Glomerular visceral epithelial cell (primary cell): ENCODE results near the gene BRI3BP.
"Not testable (repeated sequence)": the region's sequence is repeated elsewhere in the genome, so short reads cannot be mapped to it uniquely, and the experiment has no call there.

Source experiments
- DNase-seq: peaks from one replicate; pipeline ENCODE4 v3.0.0-alpha.2; 2016; ENCODE audit errors: extremely low spot score

Gene BRI3BP

DNA sequence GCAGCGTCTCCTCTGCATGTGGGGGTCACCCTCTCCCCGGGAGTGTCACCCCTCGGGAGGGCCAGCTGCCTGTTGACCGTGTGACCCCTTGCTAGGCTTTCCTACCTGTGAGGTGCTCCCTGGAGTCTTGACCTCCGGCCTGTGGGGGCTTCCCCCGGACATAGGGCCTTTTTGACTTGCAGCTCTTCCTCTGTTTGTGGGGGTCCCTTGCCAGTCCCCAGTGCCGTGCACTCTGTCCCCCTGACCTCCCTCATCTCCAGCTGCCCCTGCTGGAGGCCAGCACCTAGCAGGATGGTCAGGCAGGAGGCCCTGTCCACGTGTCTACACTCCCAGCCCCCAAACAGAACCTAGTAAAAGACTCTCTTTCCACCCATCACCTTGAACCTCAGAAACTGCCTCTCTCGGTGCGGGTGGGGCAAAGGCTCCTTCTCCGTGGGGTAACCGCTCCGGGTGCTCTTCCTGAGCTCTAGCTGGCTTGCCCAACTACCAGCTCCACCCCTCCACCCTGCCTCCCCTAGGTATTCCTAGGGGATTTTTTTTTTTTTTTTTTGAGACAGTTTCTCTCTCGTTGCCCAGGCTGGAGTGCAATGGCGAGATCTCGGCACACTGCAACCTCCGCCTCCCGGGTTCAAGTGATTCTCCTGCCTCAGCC lies 72.6 kb downstream of the BRI3BP start:
- DNase-seq, result no peak

GRCh38 chr12:125068391-125068790 lies 74.9 kb downstream of the BRI3BP start:
- no peak for DNase-seq

GRCh38 chr12:125069616-125070015 lies 76.2 kb downstream of the BRI3BP start:
- no peak for DNase-seq

DNA sequence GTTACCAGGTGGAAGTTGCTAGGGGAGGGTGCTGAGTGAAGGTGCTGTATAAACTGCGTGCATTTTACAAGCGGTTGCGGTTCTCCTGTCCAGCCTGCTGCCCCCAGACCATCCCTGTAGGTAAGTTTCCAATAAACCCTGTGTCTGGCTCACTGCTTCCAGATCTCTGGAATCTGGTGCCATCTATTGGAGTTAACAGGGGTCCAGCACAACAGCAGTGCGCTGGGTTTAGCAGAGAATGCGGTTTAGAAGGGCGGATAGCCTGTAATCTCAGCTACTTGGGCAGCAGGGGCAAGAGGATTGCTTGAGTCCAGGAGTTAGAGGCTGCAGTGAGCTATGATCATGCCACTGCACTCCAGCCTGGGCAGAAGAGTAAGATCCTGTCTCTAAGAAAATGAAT lies 76.7 kb downstream of the BRI3BP start:
- DNase-seq, result no peak

DNA sequence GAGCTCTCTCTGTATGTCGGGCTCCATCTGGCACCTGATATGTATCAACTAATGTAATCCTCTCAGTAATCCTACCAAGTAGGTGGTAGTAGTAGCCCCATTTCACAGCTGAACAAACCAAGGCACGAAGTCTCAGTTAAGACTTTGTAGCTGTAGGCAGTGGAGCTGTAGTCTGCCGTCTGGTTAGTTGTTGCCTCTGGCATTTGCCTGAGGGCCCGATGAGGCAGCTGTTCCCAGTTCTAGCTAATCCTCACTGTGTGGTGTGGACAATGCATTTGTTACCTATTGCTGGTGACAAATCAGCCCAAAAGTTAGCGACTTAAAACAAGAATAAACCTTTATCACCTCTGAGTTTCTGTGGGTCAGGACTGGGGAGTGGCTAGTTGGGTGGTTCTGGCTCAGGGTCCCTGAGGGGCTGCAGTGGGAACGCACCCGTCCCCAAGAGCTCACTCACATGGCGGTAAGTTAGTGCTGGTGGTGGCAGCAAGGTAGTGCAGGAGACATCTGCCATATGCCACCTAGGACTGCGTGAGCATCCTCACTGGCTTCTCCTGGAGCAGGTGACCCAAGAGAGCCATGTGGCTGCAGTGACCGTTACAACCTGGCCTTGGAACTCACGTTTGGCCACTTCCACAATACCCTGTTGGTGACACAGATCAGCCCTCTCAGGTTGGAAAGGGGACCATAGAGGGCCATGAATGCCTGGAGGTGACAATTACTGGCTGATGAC lies 77.4 kb downstream of the BRI3BP start:
- DNase-seq, result no peak

DNA sequence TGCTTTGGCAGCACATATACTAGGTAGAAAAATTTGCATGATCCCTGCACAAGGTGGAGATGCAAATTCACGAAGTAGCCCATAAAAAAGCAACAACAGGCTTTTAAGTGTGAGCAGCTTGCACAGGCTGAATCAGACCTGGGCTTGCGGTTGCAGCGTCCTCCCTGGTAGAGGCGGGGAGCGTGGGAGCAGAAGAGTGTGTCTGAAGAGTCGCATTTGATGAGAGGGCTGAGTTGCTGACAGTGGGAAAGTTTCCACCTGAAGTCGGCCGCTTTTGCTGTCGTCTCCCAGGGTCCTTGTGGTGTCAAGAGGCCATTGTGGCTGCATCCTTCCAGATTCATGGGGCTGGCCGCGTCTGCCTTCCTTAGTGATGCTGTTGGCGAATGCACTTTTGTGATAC lies 78.0 kb downstream of the BRI3BP start:
- no peak for DNase-seq

- DNase-seq, result no peak
Observed at GRCh38 chr12:125072496-125072895, 79.1 kb downstream of the BRI3BP start.

GRCh38 chr12:125074294-125074693 lies 80.8 kb downstream of the BRI3BP start:
- DNase-seq, result not testable (repeated sequence)

DNA sequence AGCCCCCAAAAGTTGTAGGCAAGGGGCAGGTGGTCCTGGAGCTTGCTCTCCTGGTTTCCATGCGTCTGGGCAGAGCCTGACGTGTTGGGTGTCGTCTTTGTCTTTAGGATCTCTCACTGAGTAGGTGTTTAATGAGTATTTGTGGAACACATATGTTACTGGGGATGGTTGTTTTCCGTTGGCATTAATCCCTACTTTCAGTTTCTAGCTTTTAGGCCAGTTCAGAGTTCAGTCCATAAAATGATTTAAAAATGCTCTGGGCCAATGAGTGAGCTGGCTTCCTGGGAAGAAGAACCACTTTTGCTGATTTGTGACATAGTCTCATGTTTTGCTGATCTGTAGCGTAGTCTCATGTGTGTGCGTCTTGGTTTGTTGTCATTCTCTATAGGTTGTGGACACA lies 82.7 kb downstream of the BRI3BP start:
- no peak for DNase-seq

DNA sequence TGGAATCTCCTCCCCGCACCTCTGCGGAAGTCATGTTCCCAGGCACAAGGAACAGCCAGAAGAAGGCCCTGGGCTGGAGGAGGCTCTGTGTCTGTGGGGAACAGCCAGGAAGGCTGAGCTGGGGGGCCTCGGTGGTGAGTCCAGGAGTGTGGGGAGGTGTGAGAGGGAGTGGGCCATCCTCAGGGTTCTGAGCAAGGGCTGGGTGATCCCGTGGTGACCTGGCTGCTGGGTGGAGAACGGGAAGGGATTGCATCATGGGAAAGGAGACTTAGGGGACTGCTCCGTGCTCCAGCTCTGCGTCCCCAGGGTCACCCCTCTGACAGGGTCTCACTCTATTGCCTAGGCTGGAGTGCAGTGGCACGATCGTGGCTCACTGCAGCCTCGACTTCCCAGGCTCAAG lies 85.6 kb downstream of the BRI3BP start:
- no peak for DNase-seq

GRCh38 chr12:125079648-125080645 lies 86.5 kb downstream of the BRI3BP start:
- DNase-seq, result no peak
